Measurements from ENCODE around the gene WRAP73.

- TF ChIP-seq RAD21 (conservative IDR thresholded peaks at IDR 0.05 in 1 of 2, IDR thresholded peaks at IDR 0.05 in 1 of 2) (no peak), ELK1 (IDR thresholded peaks at IDR 0.05; ENCODE audit: low read depth, low read length) (no peak), EP300 (IDR thresholded peaks at IDR 0.05) (no peak), CEBPB (IDR thresholded peaks at IDR 0.05) (no peak)
- TF ChIP-seq, protein P1, sequence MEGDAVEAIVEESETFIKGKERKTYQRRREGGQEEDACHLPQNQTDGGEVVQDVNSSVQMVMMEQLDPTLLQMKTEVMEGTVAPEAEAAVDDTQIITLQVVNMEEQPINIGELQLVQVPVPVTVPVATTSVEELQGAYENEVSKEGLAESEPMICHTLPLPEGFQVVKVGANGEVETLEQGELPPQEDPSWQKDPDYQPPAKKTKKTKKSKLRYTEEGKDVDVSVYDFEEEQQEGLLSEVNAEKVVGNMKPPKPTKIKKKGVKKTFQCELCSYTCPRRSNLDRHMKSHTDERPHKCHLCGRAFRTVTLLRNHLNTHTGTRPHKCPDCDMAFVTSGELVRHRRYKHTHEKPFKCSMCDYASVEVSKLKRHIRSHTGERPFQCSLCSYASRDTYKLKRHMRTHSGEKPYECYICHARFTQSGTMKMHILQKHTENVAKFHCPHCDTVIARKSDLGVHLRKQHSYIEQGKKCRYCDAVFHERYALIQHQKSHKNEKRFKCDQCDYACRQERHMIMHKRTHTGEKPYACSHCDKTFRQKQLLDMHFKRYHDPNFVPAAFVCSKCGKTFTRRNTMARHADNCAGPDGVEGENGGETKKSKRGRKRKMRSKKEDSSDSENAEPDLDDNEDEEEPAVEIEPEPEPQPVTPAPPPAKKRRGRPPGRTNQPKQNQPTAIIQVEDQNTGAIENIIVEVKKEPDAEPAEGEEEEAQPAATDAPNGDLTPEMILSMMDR (IDR thresholded peaks at IDR 0.05), result no peak
- TF ChIP-seq, protein P2, sequence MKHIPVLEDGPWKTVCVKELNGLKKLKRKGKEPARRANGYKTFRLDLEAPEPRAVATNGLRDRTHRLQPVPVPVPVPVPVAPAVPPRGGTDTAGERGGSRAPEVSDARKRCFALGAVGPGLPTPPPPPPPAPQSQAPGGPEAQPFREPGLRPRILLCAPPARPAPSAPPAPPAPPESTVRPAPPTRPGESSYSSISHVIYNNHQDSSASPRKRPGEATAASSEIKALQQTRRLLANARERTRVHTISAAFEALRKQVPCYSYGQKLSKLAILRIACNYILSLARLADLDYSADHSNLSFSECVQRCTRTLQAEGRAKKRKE (CRISPR knock-in tag; IDR thresholded peaks at IDR 0.05; ENCODE audit: low read depth), result no peak
Observed at GRCh38 chr1:3699596-3699995, 49.7 kb upstream of the WRAP73 start.
